NCI-H345 treated with DMSO at 0.1 percent for 48 hours (cell line): ENCODE results near the gene C1QTNF12.
"Not testable (repeated sequence)": the region's sequence is repeated elsewhere in the genome, so short reads cannot be mapped to it uniquely, and the experiment has no call there.

Source experiments
- DNase-seq: peaks from one replicate; lab custom pipeline; 2025; ENCODE audit not compliant: unreplicated experiment; lab: John Stamatoyannopoulos, UW

The C1QTNF12 gene

DNA sequence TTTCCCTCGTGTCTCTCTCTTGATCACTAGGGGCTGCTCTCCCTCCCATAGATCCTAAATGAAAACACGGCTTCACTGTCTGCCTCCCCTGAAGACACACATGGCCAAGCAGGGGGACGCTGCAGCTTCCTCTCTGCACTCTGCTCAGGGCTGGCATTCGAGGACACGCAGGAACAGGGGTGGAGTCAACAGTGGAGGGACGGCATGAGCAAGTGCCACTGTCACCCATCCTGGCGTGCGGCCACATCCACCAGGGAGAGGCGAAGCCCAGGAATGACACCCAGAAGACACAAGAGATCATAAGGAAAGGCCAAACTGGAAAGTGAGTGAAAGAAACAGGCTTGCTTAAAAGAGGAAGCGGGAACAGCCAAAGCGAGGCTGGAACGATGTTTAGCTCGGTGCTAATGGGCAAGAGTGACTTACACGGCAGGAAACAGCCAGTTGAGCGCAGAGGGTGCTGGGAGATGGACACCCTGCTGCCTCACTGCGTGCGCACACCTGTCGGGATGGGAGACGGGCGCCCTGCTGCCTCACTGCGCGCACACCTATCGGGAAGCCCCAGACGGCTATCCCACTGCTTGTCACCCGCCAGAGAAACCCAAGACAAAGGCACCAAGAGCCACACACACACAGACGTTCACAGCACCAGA, 13.6 kb upstream of the C1QTNF12 start:
- peak; percentile 31 for DNase-seq

DNA sequence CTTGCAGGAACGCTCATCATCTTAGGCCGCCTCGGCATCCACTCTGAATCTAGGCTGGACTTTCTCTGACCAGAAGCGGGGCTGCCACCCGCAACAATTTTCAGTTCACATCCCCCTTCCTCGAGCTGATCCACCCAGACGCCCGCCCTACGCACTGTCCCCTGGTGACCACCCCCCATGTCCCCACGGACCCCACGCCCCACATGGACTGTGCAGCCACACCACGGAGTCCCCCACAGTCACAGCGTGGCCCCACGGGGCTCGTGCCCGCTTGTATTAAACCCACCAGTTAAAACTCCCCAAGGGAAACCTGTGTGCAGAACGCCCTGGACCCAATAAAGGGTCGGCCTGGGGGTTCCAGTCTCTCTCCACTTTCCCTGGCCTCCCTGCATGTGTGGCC, 13.0 kb upstream of the C1QTNF12 start:
- DNase-seq = no peak

DNA sequence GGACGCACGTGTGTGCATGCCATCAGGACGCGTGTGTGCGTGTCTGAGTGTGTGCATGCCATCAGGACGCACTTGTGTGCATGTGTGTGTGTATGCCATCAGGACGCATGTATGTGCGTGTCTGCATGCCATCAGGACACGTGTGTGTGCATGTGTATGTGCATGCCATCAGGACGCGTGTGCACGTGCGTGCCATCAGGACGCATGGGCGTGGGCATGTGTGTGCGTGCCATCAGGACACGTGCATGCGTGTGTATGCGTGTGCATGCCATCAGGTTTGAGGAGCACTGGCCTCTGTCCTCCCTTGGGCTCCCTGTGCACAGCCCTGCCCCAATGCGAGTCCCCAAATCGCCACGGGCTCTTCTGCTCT, 12.6 kb upstream of the C1QTNF12 start:
- no peak for DNase-seq

DNA sequence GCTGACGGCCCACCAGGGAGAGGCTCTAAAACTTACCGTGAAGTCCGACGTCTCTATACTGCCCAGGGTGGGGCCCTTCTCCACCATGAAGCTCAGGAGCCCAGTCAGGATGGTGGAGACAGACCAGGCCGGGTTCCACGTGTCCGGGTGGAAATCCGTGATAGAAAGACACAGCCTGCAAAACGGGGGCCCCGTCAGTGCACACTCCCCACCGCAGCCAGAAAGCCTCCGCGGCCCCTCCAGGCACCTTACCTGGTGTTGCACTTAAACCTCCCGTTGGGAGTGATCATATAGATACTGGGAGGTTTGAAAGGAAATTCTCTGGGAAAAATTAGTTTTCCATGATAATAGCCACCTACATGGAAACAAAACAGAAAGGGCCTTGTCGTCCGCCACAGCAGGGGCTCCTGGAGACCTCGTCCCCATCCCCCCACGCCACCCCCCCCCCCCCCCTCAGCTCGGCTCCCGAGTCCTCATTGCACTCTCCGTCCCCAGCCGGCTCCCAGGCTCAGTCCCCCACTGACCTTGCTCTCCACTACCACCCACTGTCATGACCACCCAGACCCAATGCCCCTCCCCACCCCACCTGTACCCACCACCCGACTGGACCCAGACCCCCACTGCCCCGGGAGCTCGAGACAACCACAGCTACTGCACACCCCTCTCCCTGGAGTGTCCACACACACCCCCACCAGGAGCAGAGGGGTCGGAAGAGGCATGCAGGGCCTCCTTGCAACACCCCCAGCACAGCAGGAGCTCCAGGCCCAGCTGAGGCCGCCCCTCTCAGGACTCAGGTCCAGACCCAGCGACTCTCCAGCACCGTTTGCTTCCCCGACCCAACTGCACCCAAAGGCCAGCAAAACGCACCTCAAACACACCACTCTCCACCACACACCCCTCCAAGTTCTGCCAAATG, 10.7 kb upstream of the C1QTNF12 start:
- DNase-seq = no peak

DNA sequence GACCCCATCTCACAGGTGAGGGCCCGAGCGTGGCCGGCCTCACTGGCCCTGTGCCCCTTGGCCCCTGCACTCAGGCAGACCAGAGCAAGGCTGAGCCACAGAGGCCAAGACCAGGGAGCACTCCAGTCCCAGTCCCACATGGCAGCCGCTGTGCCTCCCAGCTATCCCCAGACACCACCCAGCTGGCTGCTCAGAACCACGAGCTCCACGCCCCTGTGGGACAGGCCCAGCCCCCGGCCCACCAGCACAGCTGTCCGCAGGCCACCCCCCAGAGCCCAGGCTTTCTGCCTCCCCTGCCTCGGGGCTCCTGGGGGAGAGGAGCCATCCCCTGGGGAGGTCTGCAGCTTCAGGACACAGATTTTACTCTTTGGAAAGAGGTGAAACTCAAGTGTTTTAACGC, 9.1 kb upstream of the C1QTNF12 start:
- no peak for DNase-seq

DNA sequence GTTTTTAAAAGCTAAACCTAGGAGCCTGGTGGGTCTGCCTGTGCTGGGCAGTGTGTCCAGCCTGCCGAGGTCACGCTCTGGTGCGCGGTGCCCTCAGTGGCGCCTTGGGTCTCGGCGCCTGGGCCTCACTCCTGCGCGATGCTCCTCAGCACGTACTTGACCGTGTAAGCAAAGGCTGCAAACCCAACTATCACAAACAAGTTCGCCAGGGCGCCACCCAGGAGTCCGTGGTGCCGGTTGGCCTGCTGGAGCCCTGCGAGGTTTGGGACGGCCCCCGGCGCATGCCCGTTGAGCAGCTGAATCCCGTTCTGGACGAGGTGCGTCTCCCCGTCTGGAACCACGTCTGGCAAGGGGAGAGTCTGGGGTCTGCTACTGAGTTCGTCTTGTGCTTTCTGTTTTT, 8.6 kb upstream of the C1QTNF12 start:
- no peak for DNase-seq

DNA sequence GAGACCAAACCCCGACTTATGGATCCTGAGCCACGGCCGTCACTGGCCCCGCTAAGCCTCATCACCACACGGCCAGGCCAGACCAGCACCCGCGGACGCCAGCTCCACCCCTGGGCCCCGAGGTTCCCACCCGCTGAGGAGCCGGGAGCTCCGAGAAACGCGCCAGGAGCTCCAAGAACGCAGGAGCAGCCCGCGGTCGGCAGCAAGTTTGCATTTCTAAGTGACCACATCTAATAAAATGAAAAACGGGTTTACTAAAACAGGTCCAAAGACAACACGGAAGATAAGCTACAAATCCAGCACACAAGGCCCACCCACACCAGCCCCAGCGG, 8.1 kb upstream of the C1QTNF12 start:
- no peak for DNase-seq

DNA sequence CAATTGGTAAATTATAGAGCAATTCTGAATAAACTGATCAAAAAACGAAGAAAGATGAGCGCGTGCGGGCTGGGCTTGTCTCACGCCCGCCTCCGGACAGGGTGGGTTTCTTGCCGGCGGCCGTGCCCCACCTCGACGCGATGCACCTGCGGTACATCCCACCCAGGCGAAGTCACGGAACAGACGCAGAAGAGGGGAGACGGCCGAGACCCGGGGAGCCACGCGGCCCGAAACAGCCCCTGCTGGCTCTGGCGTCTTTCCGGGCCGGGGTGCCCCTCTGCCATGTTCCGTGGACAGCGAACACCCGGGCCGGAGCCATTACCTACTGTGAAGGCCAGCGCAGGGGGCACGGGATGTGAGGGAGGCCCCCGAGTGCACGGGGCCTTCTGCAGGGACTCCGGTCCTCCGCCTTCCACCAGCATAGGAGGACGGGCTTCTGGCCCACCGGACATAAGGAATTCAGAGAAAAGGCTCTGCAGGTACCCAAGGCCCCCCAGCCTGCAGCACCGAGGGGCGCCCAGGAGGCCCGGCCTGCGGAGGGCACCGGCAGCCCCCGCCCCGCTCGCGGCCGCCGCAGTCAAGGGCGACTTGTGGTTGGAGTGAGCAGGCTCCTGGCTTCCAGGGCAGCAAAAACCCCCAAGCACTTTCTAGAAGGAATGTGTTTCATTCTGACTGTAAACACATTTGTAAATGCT, 7.6 kb upstream of the C1QTNF12 start:
- DNase-seq = no peak

DNA sequence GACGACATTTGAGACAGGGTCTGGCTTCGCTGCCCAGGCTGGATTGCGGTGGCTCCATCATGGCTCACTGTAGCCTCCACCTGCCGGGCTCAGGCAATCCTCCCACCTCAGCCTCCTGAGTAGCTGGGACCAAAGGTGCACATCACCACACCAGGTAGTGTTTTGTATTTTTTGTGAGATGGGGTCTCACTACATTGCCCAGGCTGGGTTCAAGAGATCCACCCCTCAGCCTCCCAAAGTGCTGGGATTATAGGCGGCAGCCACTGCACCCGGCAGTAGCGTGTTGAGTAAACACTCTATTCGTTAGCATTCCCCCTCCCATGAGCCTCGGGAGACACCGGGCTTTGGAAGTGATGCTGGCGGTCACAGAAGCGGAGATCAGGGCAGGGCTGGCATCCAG, 6.8 kb upstream of the C1QTNF12 start:
- DNase-seq = no peak

DNA sequence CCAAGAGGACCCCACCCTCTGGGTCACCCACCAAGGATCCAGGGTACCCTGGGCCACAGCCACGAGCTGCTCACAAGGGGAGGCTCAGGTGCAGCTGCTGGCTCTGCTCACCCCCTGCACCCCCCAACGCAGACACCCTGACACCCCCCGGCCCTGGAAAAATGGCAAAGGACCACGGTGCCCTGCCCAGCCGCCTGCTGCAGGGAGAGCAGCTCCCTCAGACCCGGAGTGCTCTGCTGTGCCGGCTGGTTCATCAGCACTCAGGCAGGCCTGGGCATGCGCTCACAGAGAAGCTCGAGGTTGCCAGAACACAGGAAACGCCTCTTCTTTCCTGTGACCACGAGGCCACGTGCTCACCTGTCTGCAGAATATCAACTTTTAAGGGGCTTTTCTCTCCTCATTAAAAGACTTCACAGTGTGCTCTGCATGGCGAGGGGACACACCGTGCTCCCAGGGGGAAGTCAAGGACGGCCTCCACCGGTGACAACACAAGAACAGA, 4.3 kb upstream of the C1QTNF12 start:
- peak; percentile 60 for DNase-seq

DNA sequence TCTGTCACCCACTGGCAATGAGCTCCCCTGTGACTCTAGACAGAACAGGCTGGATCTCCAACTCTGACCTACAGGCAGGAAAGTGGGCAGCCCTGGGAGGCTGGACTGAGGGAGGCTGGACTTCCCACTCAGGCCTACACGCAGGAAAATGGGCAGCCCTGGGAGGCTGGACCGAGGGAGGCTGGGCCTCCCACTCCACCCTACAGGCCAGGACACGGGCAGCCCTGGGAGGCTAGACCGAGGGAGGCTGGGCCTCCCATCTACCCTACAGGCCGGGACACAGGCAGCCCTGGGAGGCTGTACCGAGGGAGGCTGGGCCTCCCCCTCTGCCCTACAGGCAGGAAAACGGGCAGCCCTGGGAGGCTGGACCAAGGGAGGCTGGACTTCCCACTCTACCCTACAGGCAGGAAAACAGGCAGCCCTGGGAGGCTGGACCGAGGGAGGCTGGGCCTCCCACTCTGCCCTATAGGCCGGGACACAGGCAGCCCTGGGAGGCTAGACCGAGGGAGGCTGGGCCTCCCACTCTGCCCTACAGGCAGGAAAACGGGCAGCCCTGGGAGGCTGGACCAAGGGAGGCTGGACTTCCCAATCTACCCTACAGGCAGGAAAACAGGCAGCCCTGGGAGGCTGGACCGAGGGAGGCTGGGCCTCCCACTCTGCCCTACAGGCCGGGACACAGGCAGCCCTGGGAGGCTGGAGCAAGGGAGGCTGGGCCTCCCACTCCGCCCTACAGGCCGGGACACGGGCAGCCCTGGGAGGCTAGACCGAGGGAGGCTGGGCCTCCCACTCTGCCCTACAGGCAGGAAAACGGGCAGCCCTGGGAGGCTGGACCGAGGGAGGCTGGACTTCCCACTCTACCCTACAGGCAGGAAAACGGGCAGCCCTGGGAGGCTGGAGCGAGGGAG, 1.7 kb upstream of the C1QTNF12 start:
- DNase-seq = not testable (repeated sequence)

DNA sequence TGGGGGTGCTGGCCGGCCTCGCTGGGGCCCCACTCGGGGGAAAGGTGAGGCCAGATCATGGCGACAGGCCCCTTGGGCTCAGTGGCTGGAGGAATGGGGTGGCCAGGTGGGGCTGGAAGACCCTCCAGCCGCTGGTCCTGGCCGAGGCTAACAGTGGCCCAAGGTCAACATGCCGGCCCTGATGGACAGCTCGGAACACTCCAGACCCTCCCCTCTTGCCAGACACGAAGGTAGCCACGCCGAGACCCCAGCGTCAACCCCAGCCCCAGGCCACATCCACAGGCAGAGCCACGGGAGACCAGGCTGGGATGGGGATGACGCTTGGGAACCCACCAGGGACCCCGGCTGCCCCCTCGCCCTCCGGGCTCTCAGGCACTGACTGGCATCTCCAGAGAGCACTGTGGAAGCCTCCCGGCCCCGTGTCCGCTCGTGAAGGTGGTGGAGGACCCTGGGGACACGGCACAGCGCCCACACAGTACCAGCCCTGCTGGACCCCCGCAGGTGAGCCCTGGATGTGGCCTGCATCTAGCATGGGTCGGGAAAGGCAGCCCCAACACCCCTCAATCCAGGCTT, 905 bp upstream of the C1QTNF12 start:
- DNase-seq = no peak

DNA sequence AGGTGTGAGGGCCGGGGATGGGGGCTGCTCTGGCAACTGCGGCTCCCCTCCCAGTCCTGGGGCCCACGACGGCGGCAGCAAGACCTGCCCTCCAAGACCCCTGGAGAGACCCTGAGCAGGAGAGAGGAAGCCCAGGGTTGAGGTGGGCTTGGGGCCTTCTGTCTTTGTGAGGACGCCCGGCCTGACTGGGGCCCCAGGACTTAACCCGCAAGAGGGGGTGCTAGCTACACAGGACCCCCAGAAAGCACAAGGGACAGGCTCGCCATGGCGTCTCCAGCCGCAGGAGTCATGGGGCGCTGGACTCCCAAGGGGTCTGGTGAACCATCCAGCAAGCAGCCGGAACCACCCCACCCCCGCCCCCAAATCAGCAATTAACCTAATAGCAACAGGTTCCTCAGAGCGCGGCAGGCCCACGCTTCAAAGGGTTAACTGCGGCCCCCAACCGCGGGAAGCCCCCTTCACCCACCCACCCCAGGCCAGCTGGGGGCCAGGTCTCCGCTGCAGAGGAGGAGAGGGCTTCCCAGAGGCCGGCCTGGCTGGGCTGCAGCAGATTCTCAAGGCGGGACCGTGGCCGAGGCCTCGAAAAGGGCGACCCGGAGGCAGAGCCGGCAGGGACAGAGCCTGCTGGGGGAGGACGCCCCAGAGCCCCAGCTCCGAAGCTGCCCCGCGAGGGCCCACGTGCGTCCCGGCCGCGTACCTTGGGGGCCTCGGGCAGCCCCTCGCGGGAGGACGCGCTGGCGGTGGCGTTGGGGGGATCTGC, 525 bp downstream of the C1QTNF12 start:
- no peak for DNase-seq

DNA sequence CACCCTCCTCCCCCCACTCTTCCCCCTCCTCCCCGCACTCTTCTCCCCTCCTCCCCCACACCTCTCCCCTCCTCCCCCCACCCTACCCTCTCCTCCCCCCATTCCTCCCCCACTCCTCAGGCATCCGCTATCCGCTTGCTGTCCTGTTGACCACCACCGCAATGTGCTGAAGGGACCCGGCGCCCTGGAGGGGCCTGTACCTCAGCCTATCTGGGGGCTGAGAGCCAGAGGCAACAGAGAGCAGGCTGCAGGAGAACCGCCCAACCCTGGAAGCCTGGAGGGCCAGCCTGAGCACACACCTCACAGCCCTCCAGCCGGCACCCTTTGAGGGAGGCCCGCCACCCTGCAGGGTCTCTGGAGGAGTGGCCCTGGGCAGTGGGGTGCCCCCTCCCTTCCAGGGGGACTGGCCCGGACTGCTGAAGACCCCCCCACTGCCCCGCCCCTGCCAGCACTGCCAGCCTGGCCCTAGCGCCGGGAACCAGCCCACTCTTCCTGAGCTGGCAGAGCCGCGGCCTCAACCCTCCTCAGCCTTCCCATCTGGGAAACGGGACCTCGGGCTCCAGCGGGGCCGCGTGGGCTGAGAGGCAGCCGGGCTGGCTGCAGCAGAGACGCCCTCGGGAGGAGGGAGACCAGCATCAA, 1.2 kb downstream of the C1QTNF12 start:
- no peak for DNase-seq

DNA sequence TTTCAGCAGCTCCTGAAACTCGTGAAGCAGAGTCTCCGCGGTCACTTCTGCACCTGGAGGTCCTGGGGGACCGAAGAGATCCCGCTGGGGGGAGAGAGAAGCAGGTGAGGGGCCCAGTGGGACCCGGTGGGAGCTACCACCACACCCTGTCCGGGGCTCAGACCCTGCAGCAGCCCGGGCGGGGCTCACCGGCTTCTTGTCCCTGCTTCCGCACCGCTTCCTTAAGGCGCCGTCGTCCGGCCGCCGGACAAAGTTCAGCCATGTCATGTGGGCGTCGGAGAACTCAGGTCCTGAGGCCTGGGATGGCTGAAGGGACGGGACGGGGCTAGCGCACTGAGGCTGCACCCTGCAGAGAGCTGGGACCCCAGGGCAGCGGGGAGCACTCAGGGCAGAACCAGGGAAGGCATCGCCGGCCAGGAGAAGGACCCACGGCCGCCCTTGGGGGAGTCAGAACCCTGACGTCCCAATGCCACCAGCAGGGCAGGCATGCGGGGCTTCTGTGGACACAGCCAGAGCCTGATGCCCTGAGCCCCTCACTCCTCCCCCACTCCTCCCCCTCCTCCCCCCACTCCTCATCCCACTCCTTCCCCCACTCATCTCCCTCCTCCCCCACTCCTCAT, 2.2 kb downstream of the C1QTNF12 start:
- DNase-seq = no peak

DNA sequence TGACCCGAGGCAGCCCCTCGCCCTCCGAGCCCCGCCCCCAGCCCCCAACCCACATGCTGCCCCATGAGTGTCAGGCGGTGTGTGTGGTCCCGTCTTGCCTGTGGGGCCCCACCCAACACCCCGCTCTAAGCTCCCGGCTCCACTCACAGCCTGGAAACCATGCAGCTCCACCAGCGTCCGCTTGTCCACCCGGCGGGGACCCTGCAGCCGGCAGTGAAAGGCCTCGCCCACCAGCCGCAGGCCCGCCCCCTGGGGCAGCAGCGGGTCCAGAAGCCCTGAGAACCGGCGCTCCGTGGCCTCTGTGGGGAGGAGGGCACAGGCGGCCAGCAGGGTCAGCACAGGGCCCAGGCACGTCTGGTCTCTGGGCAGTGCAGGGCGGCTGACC, 2.7 kb downstream of the C1QTNF12 start:
- DNase-seq = no peak

DNA sequence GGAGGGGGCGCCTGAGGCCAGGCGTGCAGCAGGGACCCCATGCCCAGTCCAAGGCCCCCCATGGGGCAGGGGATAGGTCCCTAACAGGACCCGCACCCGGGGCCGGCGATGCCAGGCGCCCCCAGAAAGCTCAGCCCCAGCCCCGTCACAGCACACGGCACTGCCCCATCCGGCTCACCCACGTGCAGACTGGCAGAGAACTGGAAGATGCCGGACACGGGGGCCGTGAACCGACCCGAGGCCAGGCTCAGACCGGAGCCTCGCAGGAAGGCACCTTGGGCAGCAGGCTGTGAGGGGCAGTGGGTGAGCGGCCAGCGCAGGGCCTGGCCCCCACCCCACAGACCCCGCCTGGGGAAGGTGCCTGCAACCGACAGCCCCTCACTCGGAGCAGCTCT, 3.3 kb downstream of the C1QTNF12 start:
- no peak for DNase-seq

DNA sequence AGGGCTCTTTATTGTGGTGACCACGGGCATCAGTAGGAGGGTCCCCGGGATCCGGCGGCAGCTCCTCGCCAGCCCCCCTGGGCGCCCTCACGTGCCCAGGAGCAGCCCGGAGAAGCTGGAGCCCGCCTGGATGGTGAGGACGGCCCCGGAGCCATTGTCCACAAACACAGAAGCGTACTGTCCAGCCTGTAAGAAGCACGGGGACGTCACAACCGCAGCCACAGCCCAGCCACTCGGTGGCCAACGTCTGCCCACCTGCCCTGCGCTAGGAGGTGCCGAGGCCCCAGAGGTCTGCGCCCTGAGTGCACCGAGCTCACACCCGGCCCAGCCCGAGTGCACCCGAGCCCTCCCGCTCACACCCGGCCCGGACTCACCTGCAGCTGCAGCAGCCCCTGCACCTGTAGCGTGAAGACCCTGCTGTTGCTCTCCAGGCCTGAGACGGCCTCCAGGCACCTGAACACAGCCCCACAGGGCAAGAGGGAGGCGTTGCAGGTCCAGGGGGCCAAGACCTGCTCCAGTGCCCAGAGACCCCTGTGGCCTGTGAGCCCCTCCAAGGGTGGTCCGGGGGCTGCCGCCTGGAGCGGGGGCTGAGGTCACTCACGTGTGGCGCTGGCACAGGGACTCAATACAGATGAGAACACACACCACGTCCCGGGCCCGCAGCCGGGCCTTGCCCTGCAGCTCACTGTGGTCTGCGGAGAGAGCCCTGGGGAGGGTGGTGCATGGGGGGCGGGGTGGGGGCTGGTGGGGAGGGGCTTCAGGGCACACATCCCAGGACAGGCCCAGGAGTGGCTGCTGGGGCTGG, 3.9 kb downstream of the C1QTNF12 start:
- DNase-seq = no peak
